Endometrium (tissue), 2 donors: ENCODE measurements around the gene FAM181B.

Source experiments
- FAIRE-seq: peaks from 2 replicates; lab custom pipeline; 2012; peaks lifted over from hg19 to GRCh38; lab: Jason Lieb, UNC
- donor health status: control.
- donor health status: control.

Gene FAM181B

GRCh38 chr11:82683029-82683428, 50.6 kb downstream of the FAM181B start:
- no peak for FAIRE-seq

DNA sequence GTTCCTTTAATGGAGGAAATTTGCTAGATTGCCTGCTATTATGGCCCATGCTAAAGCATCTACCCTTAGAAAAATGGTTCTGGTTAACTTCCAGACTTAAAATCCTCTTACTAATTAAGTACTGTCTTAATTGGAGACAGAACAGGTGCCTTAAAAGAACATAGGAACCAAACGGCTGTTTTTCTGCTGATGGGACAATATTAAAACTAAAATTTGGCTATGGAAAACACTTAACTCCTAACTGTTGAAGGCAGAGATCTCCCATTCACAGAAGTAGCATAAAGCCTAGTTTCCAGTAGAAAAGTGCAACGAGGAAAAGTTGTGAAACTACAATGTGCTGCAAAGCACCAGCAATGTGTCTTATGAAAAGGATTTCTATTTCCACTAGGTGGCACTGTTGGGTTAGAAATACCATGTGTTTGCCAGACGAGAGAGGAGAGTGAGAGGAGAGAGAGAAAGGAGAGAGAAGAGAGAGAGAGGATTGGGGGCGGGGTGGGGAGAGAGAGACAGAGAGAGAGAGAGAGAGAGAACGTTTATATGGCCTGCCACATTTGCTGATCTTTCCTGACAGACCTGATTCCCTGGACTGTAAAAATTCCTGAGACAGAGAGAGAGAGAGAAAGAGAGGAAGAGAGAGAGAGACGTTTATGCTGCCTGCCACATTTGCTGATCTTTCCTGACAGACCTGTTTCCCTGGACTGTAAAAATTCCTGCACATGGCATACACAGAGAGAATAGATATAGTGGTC, 51.5 kb downstream of the FAM181B start:
- no peak for FAIRE-seq

DNA sequence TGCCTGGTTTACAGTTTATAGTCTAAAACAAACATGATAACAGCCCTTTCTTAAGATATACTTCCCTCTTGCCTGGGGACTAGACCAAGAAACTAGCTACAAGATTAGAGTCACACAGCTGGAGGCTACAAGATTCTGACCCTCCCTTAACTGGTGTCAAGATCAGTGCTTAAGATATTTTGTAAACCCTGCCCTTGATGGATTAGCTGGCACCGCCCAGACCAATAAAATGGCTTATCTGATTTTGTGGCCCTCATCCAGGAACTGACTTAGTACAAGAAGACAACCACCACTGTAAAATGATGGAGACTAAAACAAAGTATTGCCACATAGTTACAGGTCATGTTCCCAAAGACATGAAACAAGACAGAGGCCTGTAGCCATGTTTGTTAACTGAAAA, 53.4 kb downstream of the FAM181B start:
- FAIRE-seq: no peak
